Measurements from ENCODE around the gene ACSL5.
"Not testable (repeated sequence)": the region's sequence is repeated elsewhere in the genome, so short reads cannot be mapped to it uniquely, and the experiment has no call there.

The ACSL5 gene

DNA sequence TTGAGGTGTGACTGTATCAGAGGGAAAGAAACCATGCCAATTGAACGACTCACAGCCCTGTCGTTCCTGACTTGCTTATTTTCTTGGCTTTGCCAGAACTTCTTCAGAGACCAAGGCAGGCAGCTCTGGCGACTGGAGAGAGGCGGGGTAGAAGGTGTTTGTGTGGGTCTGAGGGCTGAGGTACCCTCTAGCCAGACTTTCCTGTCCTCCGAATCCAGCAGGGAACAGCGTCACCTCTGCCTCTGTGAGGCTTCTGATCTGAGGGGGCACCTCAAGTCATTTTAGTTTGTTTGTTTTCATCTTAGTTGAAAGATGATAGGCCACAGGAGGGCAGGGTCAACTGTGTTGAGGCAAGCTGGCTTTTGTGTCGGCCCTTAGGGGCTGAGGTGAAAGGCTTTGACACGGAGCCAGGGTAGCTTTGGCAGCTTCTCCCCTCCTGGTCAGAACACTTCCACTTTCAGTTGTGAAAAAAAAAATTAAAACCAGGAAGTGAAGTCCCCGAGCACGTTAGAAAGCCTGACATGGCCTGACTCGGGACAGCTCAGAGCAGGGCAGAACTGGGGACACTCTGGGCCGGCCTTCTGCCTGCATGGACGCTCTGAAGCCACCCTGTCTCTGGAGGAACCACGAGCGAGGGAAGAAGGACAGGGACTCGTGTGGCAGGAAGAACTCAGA is 1.9 kb downstream of the ACSL5 start:
- DNase-seq, result peak in 3 of 56 donors; percentile 4 to 9 (median 6)

DNA sequence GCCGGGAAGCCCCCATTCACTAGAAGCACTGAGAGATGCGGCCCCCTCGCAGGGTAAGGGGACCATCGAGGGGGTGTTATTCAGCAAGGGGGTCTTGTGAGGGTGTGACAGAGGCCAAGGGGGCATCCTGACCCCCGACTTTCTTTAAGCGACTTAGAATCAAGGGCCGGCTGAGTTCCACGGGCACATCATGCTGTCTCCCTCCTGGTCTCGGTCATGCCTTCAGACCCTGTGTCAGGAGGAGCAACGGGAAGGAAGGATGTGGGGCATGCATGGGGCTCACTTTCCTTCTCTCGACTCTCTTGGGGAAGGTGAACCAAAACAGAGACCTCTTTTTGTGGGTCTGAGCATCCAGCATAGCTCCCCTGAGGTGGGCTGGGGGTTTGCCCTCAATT is 2.5 kb downstream of the ACSL5 start:
- no peak for DNase-seq

DNA sequence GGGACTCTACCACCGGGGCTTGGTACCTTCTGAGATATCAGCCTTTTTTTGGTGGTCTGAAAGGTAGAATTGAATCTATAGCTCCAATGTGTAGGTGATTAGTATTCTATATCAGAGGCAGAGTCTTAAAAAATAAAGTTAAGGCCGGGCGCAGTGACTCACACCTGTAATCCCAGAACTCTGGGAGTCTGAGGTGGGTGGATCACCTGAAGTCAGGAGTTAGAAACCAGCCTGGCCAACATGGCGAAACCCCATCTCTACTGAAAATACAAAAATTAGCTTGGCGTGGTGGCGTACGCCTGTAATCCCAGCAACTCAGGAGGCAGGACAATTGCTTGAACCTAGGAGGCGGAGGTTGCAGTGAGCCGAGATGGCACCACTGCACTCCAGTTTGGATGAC is 3.2 kb downstream of the ACSL5 start:
- not testable (repeated sequence) for DNase-seq

DNA sequence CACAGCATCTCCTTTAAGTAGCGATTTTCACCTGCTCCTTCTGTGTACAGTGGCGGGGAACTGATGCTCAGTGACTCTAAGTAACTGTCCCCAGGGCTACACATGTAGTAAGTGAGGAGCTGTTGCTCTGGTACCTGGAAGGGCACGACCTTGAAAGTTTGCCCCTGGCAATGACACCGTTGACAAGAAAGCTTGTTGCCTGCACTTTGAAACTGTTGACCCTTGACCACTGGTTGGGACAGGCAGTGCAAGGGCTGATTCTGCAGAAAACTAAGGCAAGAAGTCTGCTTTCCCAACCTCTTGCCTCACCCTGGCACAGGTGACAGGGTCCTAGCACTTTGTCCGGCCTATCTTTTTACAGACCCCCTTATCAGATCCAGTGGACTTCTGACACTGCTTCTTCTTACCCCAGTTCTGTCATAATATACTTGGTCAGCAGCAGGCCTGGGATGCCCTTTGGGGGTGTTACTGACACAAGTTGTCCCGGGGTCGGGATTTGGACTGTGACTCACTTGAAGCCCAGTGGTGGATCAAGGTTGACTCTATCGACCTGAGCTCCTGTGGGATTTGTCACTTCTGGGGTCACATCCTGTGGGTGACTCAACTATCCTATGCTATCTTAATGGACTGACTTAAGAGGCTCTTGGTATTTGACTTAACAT is 5.8 kb downstream of the ACSL5 start:
- no peak for DNase-seq

DNA sequence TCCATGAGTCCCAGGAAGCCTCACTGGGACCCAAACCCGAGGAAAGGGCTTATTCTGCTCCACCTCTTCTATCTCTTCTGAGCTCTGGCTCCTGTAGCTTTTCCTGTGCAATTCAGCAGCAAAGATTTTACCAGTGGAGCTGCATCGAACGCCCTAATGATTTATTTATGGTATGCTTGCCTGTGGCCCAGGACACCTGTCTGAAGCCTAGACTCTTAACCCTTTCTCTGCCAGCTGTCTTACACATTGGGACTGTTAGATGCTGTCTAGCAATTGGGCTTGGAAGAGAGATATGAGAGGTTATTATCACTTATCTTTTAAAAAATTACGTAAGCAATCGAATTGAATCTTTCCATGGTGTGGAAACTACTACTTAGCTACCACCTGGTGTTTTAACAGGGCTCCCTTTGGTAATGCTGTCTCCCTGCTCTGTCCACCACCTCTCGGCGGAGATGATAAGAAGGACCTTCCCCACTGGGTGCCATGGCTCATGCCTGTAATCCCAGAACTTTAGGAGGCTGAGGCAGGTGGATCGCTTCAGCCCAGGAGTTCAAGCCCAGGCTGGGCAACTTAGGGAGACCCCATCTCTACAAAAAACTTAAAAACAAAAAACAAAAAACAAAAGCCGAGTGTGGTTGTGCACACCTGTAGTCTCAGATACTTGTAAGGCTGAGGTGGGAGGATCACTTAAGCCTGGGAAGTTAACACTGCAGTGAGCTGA is 8.8 kb downstream of the ACSL5 start:
- DNase-seq, result no peak

DNA sequence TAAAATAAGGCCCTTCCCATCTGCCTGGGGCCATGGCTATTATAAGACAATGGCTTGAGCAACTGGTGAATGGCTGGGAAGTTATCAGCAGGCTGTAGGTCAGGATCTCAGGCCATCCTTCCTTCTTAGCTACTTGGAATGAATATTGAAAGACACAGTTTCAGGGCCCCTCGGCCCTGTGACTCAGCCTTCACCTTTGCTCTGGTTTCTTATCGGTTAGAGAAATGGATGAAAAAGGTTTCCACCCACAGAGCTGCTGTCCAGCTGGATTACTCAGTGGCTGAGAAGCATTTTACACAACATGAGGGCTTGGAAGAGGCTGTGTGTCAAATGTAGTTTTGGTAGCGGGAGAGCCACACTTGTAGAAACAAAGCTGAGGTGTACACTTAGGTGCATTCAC is 9.4 kb downstream of the ACSL5 start:
- no peak for DNase-seq

DNA sequence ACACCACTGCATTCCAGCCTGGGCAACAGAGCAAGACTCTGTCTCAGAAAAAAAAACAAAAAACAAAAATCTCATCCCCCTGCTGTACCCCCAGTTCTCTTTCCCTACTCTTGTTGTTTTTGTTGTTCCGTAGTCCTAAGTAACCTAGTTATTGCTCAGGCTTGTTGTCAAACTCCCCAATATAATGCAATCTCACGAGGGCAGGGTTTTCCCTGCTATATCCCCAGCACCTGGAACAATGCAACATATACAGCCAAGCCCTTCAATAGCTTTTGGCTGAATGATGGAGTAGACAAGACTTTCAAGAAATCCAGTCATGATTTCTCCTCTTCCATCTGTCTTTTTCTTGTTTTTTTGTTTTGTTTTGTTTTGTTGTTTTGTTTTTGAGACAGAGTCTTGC is 10.2 kb downstream of the ACSL5 start:
- no peak for DNase-seq

DNA sequence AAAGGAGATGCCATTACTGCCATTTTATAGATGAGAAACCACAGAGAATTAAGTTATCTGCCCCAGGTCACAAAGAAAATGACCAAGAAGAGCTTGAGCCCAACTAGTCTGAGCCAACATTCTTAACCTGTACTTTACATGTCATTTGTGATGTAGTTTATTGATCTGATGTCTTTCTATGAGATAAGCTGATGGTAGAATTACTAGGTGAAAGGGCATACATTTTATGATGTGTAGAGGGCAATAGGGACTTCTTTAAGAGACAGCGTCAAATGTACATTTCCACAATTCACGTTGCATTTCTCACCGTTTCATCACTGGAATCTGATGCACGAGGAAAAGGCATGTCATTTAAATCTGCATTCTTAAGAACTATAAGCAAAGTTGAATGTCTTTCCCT is 11.3 kb downstream of the ACSL5 start:
- DNase-seq, result no peak

DNA sequence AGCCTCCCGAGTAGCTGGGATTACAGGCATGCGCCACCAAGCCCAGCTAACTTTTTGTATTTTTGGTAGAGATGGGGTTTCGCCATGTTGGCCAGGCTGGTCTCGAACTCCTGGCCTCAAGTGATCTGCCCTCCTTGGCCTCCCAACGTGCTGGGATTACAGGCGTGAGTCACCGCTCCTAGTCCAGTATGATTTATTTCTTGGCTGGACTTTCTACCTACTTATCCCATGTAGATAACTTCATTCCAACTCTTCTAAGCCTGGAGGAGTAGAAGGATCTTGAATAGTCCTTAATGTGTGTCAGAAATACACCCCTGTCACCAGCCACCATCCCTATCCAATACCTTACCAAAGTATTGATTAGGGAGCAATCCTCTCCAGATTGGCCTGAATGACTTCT is 14.1 kb downstream of the ACSL5 start:
- DNase-seq, result not testable (repeated sequence)

DNA sequence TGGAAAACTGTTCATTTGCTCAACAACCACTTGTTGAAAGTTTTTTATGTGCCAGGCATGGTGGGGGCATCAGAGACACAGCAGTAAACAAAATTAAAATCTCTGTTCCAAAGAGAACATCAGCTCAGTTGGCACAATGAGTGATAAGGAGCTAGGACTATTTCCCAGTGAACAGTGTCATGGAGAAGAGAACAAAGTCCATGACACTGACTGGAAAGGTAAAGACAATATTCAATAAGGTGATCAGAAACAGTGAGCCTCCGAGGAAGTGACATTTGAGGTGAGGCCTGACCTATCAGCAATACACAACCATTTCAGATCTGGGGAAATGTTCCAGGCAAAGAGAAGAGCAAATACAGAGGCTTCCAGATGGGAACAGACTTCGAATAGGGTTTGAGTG is 14.6 kb downstream of the ACSL5 start:
- no peak for DNase-seq

DNA sequence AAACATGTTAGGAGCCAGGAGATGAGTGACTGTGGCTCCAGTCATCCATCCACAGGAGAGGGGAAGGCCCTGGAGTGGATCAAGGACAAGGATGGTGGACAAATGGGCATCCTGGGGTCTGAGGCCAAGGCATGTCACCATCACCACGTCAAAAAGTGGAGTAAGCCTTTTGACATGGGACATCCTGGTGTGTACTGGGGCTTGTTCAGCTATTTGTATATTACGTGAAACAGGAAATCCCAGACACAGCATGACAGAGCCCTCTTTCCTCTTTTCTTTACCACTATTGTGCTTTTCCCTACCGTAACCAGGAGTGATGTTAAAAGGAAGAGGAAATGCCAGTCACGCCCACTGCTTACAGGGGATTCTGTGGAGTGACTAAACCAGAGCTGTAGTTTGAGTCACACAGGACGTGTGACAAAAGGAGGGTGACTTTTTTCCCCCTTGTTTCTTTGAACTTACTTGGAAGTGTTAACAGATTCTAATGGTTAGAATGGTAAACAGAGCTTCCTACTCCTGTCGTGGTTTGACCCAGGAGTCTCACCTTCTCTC is 15.4 kb downstream of the ACSL5 start:
- DNase-seq, result peak in 11 of 56 donors; percentile 6 to 57 (median 32)

DNA sequence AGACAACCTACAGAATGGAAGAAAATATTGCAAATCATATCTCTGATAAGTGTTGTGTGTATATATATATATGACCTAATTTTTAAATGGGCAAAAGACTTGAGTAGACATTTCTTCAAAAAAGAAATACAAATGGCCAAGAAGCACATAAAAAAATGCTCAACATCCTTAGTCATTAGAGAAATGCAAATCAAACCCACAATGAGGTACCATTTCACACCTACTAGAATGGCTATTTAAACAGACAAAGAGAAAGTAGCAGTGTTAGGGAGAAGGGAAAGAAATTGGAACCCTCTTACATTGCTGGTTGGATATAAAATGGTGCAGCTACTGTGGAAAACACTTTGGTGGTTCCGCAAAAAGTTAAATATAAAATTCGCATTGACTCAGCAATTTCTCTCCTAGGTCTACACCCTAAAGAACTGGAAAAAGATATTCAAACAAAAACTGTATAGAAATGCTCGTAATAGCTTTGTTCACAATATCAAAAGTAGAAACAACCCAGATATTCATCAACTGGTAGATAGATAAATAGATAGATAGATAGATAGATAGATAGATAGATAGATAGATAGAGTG is 16.3 kb downstream of the ACSL5 start:
- no peak for DNase-seq

DNA sequence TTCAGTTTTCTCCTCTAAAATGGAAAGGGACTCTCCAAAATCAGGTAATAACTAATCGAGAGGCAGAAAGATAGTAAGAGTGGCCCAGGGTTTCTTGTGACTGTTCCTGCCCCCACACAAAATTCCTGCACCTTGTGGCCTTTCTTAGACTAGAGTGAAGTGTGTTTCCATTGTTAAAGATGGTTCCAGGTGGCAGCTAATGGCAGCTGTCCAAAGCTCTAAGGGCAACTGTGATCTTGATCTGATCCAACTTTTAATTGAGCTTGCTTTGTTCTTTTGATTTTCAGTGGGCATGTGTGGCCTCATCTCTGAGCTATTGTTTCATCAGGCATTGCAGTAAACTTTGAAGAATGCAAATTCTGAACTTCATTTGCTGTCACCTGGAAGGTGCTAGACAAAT is 19.4 kb downstream of the ACSL5 start:
- no peak for DNase-seq

DNA sequence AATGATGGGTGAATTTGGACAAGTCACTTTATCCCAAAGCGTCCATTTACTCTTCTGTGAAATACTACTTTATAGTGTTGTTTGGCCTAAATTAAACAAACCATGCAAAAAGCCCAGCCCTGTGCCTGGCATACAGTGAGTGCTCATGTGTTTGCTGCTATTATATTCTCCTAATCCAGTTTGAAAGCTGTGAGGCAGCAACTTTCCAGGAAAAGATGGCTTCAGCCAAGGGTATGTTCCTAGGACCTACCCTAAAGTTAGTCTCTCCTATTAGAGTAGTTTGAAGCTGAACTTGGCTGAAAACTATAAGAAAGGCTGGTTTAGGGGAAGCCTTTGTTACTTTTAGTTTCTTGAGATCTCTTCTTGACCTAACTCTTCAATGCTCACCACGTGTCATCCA is 19.9 kb downstream of the ACSL5 start:
- no peak for DNase-seq

DNA sequence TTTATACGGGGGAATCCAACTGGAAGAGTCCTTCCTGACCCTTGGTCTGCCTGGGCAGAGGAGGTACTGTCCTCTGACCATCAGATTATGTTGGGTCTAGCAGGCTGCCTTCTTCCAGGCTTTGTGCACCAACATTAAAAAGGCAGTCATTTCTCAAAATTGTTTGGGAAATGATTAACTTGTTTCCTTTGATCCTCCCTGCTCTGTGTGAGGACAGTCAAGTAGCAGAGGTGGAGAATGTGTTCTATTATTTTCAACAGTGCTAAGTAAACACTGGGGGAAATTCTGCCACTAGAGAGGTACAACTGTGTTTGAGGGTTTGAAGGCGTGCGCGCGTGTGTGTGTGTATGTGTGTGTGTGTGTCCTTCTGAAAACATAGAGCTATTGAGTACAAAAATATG is 20.6 kb downstream of the ACSL5 start:
- DNase-seq, result no peak

DNA sequence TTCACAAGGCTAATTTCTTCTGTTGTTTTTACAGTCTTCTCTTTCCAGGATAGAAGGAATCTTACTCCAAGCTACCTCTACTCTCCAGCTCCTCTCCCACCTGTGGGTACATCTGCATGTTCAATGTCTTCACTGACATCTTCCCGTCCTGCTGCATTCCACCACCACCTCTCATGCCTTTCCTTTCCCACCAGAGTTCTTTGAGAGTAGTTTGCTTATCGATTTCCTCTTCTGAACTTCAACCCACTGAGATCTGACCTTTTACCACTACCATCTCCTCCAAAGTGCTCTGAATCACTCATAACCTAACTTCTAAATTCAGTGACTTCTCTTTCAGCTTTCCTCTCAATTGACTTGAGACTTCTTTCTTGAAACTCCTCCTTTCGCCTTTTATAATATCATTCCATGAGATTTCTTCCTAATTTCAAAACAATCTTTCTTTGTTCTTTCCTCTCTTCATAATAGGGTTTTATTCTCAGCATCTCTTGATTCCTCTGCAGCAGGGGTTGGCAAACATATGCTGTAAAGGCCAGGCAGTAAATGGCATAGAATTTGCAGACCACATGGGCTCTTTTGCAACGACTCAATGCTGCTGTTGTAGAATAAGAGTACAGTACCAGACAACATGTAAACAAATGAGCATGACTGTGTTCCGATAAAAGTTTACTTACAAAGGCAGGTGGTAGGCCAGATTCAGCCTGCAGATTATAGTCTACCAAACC is 22.1 kb downstream of the ACSL5 start:
- no peak for DNase-seq

DNA sequence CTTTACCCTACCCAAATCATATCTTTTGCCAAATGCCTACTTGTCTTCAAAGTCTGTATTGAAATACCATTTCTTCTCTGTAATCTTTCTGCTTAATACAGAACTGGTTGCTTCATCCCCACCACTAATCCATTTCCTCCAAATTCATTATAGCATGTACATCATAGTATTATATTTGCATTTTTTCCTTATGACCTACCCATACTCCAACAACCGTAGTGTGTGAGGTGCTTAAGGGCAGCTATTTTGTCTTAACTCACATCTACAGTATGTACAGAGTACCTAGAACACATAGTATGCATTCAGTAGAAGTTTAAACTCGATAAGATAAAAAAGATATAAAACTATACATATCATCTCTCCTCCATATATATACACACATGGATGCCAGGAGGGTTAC is 23.7 kb downstream of the ACSL5 start:
- DNase-seq, result no peak

DNA sequence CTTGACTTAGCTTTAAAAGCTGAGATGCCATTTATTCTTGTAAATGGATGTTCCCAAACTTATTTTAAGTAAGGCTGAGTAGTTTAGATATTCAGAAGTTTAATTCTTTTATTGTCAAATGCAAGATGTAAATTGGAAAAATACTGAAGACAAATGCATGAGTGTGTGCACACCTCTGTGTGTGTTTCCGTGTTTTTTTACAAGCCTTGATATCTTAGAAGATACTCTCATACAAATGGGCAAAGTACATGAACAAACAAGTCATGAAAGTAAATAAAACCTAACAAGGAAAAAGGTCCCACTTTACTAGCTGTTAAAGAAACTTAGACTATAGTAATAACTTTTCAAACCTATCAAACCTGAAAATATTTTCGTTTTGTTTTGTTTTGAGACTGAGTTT is 29.0 kb downstream of the ACSL5 start:
- DNase-seq, result no peak

DNA sequence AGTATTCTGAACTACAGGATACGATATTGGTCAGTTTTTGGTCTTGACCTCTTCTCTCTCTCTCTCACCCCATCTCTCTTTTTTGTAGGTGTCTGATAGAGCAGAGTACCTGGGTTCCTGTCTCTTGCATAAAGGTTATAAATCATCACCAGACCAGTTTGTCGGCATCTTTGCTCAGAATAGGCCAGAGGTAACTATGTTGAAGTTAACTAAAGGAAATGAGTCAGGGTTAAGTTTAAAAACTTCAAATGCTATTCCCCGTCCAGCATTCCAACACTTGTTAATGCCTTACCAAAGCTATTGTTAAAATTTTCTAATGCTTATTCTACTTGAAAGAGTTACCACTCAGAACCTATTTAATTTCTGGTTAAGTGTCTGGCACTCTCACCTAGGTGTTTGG is 30.7 kb downstream of the ACSL5 start:
- no peak for DNase-seq

DNA sequence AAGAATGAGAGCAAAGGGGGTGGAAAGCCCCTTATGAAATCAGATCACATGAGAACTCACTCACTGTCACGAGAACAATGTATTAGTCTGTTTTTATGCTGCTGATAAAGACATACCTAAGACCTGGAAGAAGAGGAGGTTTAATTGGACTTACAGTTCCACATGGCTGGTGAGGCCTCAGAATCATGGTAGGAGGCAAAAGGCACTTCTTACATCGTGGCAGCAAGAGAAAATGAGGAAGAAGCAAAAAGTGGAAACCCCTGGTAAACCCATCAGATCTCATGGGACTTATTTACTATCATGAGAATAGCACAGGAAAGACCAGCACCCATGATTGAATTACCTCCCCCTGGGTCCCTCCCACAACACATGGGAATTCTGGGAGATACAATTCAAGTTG is 32.9 kb downstream of the ACSL5 start:
- DNase-seq, result not testable (repeated sequence)

DNA sequence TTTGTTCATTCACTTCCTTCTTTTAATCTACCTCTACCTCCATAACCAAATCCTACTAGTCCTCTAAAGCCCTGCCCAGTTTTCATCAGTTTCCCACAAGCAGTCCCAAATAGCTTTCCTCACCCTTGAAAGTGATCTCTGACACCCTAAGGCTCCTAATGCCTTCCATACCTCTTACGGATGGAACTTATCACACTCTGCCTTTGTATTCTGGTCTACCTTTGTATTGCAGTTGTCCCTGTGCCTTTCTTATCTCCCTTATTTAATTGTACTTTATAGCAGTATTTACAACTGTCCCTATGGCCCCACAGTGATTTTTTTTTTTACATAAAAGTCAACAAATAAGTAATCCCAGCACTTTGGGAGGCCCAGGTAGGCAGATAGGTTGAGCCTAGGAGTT is 33.8 kb downstream of the ACSL5 start:
- no peak for DNase-seq

All from nucleus accumbens (tissue), 56 donors.